Measurements from ENCODE around the gene IL6ST.

DNA sequence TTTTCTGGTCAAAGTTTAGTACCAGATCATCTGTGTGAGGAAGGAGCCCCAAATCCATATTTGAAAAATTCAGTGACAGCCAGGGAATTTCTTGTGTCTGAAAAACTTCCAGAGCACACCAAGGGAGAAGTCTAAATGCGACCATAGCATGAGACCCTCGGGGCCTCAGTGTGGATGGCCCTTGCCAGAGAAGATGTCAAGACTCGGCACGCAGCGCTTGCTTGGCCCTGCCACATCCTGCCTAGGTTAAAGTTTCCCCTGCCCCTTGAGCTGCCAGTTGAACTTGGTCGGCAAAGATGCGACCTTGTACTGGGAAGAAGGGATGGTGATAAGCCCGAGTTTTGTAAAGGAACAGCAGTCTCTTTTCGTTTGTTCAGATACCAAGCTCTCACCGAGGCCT lies 77.8 kb downstream of the IL6ST start:
- TF ChIP-seq NFRKB (IDR thresholded peaks at IDR 0.05) (no peak), ELF4 (IDR thresholded peaks at IDR 0.05) (no peak), HDGF (IDR thresholded peaks at IDR 0.05; ENCODE audit: borderline replicate concordance) (no peak), SP1 (IDR thresholded peaks at IDR 0.05) (no peak), FOXM1 (IDR thresholded peaks at IDR 0.05; ENCODE audit: borderline replicate concordance) (no peak), FOXA1 (IDR thresholded peaks at IDR 0.05) (no peak), L3MBTL2 (conservative IDR thresholded peaks at IDR 0.05) (no peak), ARNT (IDR thresholded peaks at IDR 0.05) (no peak)
